H1 (cell line): Measurements from ENCODE around the gene PDE4C. TPM values are rescaled to one million over a fixed set of nuclear protein-coding genes. Genes with fewer than 3 reads are reported as not detected.

Source experiments
- CTBP2 ChIP-seq: IDR thresholded peaks from 2 replicates; pipeline ENCODE4 v1.7.0; 2011; ENCODE audit warnings: borderline replicate concordance, mild to moderate bottlenecking, moderate library complexity, mixed read lengths, low read length; ENCODE audit not compliant: insufficient read depth, insufficient read length
- HDAC6 ChIP-seq: IDR thresholded peaks from one replicate; pipeline ENCODE4 v1.7.1; 2012; ENCODE audit warnings: low read depth, mild to moderate bottlenecking, inconsistent platforms, low read length, moderate library complexity
- TCF12 ChIP-seq: IDR thresholded peaks from 2 replicates; pipeline ENCODE4 v1.6.1; 2011; ENCODE audit warnings: low read depth, mild to moderate bottlenecking, low read length
- polyA plus RNA-seq, 7 experiments: library from polyadenylated mRNA; depleted of rRNA in 3 of 7; stranded (reverse) in 5 of 7; unstranded in 2 of 7; fragments of >200 nt in 5 of 7; fragments of 200-250 nt in 2 of 7; gene quantifications; 1 replicate in 5 of 7; 2 replicates in 1 of 7; 4 replicates in 1 of 7; pipeline versions ENCODE4 v1.2.1 to v1.2.3, GENCODE V29; 2011 to 2013; ENCODE audit warnings: missing spikeins in 2 of 7, mixed read lengths in 2 of 7
- total RNA-seq: library from RNA; stranded (reverse); fragmentation: NEBNext Ultra II Directional; extraction: Animal tissue kit (Norgen Biotek cat#: 25700); gene quantifications from 2 replicates; pipeline ENCODE4 v1.2.1, GENCODE V29; 2021

PDE4C gene
- total and polyA plus RNA-seq, 2 of the 8 experiments (the other 6 are each of a cell fraction or from before 2014, with no cell fraction given): 2.7 to 3.1 TPM

DNA sequence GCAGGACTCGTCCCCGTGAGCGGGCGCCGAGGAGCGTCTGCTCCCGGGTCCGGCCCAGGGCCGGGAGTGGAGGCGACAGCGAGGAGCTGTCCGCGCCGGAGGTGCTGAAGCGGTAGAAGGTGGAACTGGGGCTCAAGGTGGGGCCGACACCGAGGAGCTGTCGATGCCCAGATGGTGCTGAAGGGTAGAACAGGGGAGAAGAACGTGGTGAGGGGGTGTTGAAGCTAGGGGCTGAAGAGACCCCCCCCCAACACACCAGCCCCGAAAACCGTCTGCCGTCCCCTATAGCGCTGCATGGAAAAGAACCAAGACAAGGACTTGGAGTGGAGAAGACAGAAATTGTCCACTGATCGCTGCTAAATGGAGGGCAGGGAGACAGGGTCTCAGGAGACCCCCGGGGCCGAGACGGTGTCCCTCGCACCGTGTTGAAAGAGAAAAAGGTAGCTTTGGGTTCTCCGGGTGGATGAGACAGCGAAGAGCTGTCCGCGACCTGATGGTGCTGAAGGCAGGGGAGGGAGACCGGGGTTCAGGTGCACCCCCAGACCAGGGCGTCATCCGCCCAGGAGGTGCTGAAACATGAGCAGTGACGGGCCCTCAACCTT is 7.1 kb upstream of the PDE4C start (continued):
- TF ChIP-seq CTBP2 (no peak), HDAC6 (no peak), TCF12 (no peak)
